ENCODE results near the gene RASSF7. TPM values are rescaled to one million over a fixed set of nuclear protein-coding genes. Genes with fewer than 3 reads are reported as not detected.

Gene RASSF7
- total RNA-seq, 1 experiment from 2014 or later = 32.5 TPM

DNA sequence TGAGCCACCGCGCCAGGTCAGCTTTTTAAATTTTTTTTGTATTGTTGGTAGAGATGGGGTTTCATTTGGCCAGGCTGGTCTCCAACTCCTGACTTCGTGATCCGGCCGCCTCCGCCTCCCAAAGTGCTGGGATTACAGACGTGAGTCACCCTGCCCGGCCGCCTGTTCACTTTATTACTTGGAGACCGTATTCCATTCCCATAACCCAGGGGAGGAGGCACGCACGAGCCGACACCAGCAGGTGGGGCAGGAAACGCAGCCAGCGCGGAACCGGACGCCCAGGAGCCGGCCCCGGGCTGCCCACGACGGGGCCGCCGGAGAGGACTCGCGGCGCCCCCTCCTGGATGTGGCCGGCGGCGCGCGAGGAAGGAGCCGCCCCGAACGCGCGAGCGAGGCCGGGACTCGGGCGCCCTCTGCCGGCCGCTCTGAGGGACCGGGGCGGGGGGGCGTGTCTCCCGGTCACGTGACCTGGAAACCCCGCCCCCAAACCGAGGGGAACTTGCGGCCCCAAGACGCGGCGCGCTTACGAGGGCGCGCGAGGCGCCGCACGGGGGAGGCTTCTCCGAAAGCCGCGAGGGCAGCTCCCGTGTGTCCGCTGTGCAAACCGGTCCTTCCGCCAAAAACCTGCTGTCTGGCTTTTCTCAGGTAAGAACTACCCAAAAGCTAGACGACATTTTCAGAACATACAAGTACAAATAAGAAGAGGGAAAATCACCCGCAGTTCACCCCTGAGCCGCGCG is 42.1 kb upstream of the RASSF7 start (continued):
- TF ChIP-seq NR3C1 (CRISPR knock-in tag; conservative IDR thresholded peaks at IDR 0.05; ENCODE audit: low read depth) (no peak), RELA (CRISPR knock-in tag; IDR thresholded peaks at IDR 0.05; ENCODE audit: borderline replicate concordance) (0 out of 2 replicates have a peak, but pooled peaks have one; percentile 41), NR1H2 (CRISPR knock-in tag; IDR thresholded peaks at IDR 0.05) (no peak), SOX15 (CRISPR knock-in tag; IDR thresholded peaks at IDR 0.05) (no peak), OVOL2 (CRISPR knock-in tag; IDR thresholded peaks at IDR 0.05; ENCODE audit: borderline replicate concordance) (no peak), GRHL2 (CRISPR knock-in tag; IDR thresholded peaks at IDR 0.05; ENCODE audit: insufficient replicate concordance, severe bottlenecking) (no peak), ZNF138 (CRISPR knock-in tag; conservative IDR thresholded peaks at IDR 0.05) (0 out of 2 replicates have a peak, but pooled peaks have one; percentile 61), NR2C2 (CRISPR knock-in tag; IDR thresholded peaks at IDR 0.05) (no peak), FOXJ3 (CRISPR knock-in tag; IDR thresholded peaks at IDR 0.05; ENCODE audit: borderline replicate concordance) (no peak), ATF1 (CRISPR knock-in tag; IDR thresholded peaks at IDR 0.05) (peak; percentile 61; the same call in 1 of the 2 replicates), NFATC4 (CRISPR knock-in tag; IDR thresholded peaks at IDR 0.05) (no peak), ETV6 (CRISPR knock-in tag; IDR thresholded peaks at IDR 0.05) (peak; percentile 88)
- TF ChIP-seq, protein P1, sequence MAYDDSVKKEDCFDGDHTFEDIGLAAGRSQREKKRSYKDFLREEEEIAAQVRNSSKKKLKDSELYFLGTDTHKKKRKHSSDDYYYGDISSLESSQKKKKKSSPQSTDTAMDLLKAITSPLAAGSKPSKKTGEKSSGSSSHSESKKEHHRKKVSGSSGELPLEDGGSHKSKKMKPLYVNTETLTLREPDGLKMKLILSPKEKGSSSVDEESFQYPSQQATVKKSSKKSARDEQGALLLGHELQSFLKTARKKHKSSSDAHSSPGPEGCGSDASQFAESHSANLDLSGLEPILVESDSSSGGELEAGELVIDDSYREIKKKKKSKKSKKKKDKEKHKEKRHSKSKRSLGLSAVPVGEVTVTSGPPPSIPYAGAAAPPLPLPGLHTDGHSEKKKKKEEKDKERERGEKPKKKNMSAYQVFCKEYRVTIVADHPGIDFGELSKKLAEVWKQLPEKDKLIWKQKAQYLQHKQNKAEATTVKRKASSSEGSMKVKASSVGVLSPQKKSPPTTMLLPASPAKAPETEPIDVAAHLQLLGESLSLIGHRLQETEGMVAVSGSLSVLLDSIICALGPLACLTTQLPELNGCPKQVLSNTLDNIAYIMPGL (CRISPR knock-in tag; IDR thresholded peaks at IDR 0.05) = peak; percentile 95
- TF ChIP-seq, protein P2, sequence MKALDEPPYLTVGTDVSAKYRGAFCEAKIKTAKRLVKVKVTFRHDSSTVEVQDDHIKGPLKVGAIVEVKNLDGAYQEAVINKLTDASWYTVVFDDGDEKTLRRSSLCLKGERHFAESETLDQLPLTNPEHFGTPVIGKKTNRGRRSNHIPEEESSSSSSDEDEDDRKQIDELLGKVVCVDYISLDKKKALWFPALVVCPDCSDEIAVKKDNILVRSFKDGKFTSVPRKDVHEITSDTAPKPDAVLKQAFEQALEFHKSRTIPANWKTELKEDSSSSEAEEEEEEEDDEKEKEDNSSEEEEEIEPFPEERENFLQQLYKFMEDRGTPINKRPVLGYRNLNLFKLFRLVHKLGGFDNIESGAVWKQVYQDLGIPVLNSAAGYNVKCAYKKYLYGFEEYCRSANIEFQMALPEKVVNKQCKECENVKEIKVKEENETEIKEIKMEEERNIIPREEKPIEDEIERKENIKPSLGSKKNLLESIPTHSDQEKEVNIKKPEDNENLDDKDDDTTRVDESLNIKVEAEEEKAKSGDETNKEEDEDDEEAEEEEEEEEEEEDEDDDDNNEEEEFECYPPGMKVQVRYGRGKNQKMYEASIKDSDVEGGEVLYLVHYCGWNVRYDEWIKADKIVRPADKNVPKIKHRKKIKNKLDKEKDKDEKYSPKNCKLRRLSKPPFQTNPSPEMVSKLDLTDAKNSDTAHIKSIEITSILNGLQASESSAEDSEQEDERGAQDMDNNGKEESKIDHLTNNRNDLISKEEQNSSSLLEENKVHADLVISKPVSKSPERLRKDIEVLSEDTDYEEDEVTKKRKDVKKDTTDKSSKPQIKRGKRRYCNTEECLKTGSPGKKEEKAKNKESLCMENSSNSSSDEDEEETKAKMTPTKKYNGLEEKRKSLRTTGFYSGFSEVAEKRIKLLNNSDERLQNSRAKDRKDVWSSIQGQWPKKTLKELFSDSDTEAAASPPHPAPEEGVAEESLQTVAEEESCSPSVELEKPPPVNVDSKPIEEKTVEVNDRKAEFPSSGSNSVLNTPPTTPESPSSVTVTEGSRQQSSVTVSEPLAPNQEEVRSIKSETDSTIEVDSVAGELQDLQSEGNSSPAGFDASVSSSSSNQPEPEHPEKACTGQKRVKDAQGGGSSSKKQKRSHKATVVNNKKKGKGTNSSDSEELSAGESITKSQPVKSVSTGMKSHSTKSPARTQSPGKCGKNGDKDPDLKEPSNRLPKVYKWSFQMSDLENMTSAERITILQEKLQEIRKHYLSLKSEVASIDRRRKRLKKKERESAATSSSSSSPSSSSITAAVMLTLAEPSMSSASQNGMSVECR (CRISPR knock-in tag; IDR thresholded peaks at IDR 0.05; ENCODE audit: borderline replicate concordance) = peak; percentile 82
- TF ChIP-seq, protein P3, sequence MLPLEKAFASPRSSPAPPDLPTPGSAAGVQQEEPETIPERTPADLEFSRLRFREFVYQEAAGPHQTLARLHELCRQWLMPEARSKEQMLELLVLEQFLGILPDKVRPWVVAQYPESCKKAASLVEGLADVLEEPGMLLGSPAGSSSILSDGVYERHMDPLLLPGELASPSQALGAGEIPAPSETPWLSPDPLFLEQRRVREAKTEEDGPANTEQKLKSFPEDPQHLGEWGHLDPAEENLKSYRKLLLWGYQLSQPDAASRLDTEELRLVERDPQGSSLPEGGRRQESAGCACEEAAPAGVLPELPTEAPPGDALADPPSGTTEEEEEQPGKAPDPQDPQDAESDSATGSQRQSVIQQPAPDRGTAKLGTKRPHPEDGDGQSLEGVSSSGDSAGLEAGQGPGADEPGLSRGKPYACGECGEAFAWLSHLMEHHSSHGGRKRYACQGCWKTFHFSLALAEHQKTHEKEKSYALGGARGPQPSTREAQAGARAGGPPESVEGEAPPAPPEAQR (CRISPR knock-in tag; IDR thresholded peaks at IDR 0.05) = no peak
- TF ChIP-seq, protein P4, sequence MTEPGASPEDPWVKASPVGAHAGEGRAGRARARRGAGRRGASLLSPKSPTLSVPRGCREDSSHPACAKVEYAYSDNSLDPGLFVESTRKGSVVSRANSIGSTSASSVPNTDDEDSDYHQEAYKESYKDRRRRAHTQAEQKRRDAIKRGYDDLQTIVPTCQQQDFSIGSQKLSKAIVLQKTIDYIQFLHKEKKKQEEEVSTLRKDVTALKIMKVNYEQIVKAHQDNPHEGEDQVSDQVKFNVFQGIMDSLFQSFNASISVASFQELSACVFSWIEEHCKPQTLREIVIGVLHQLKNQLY (CRISPR knock-in tag; IDR thresholded peaks at IDR 0.05) = no peak
- TF ChIP-seq, protein P5, sequence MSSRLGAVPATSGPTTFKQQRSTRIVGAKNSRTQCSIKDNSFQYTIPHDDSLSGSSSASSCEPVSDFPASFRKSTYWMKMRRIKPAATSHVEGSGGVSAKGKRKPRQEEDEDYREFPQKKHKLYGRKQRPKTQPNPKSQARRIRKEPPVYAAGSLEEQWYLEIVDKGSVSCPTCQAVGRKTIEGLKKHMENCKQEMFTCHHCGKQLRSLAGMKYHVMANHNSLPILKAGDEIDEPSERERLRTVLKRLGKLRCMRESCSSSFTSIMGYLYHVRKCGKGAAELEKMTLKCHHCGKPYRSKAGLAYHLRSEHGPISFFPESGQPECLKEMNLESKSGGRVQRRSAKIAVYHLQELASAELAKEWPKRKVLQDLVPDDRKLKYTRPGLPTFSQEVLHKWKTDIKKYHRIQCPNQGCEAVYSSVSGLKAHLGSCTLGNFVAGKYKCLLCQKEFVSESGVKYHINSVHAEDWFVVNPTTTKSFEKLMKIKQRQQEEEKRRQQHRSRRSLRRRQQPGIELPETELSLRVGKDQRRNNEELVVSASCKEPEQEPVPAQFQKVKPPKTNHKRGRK (CRISPR knock-in tag; IDR thresholded peaks at IDR 0.05; ENCODE audit: borderline replicate concordance) = no peak
